ENCODE data around the gene GAS7. TPM values are rescaled to one million over a fixed set of nuclear protein-coding genes. Genes with fewer than 3 reads are reported as not detected.

Gene GAS7
- total and polyA plus RNA-seq, 10 of the 15 experiments (the other 5 are each of a cell fraction or from before 2014, with no cell fraction given), result 2.3 to 53.4 (median 24.0) TPM

DNA sequence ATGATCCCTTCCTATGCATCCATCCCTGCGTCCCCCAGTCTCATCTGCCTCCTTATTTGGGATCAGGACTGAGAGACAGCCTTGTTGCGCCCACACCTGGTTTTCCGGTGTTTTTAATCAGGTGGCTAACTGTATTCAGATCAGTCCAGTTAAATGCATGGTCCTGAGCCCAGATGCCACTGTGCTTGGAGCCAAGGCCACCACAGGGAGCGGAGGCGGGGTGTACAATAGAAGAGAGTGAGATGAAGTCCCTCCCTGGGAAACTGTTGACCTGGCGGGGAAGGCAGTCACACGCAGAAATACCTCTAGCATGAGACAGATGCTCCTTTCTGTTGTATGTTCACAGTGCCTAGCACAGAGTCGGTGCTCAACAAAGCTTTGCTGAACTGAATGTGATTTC is 299.6 kb downstream of the GAS7 start (continued):
- TF ChIP-seq, protein P1, sequence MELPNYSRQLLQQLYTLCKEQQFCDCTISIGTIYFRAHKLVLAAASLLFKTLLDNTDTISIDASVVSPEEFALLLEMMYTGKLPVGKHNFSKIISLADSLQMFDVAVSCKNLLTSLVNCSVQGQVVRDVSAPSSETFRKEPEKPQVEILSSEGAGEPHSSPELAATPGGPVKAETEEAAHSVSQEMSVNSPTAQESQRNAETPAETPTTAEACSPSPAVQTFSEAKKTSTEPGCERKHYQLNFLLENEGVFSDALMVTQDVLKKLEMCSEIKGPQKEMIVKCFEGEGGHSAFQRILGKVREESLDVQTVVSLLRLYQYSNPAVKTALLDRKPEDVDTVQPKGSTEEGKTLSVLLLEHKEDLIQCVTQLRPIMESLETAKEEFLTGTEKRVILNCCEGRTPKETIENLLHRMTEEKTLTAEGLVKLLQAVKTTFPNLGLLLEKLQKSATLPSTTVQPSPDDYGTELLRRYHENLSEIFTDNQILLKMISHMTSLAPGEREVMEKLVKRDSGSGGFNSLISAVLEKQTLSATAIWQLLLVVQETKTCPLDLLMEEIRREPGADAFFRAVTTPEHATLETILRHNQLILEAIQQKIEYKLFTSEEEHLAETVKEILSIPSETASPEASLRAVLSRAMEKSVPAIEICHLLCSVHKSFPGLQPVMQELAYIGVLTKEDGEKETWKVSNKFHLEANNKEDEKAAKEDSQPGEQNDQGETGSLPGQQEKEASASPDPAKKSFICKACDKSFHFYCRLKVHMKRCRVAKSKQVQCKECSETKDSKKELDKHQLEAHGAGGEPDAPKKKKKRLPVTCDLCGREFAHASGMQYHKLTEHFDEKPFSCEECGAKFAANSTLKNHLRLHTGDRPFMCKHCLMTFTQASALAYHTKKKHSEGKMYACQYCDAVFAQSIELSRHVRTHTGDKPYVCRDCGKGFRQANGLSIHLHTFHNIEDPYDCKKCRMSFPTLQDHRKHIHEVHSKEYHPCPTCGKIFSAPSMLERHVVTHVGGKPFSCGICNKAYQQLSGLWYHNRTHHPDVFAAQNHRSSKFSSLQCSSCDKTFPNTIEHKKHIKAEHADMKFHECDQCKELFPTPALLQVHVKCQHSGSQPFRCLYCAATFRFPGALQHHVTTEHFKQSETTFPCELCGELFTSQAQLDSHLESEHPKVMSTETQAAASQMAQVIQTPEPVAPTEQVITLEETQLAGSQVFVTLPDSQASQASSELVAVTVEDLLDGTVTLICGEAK (IDR thresholded peaks at IDR 0.05; ENCODE audit: borderline replicate concordance), result no peak
- TF ChIP-seq, protein P2, sequence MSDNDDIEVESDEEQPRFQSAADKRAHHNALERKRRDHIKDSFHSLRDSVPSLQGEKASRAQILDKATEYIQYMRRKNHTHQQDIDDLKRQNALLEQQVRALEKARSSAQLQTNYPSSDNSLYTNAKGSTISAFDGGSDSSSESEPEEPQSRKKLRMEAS (IDR thresholded peaks at IDR 0.05; ENCODE audit: low read depth, low read length), result no peak
- TF ChIP-seq FOXM1 (IDR thresholded peaks at IDR 0.05; ENCODE audit: low read depth, low read length) (no peak), TCF7 (IDR thresholded peaks at IDR 0.05; ENCODE audit: borderline replicate concordance) (no peak), GATAD2B (conservative IDR thresholded peaks at IDR 0.05; ENCODE audit: low read depth) (no peak)
- TF ChIP-seq, protein P3, sequence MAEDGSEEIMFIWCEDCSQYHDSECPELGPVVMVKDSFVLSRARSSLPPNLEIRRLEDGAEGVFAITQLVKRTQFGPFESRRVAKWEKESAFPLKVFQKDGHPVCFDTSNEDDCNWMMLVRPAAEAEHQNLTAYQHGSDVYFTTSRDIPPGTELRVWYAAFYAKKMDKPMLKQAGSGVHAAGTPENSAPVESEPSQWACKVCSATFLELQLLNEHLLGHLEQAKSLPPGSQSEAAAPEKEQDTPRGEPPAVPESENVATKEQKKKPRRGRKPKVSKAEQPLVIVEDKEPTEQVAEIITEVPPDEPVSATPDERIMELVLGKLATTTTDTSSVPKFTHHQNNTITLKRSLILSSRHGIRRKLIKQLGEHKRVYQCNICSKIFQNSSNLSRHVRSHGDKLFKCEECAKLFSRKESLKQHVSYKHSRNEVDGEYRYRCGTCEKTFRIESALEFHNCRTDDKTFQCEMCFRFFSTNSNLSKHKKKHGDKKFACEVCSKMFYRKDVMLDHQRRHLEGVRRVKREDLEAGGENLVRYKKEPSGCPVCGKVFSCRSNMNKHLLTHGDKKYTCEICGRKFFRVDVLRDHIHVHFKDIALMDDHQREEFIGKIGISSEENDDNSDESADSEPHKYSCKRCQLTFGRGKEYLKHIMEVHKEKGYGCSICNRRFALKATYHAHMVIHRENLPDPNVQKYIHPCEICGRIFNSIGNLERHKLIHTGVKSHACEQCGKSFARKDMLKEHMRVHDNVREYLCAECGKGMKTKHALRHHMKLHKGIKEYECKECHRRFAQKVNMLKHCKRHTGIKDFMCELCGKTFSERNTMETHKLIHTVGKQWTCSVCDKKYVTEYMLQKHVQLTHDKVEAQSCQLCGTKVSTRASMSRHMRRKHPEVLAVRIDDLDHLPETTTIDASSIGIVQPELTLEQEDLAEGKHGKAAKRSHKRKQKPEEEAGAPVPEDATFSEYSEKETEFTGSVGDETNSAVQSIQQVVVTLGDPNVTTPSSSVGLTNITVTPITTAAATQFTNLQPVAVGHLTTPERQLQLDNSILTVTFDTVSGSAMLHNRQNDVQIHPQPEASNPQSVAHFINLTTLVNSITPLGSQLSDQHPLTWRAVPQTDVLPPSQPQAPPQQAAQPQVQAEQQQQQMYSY (CRISPR knock-in tag; IDR thresholded peaks at IDR 0.05), result no peak
